GM21723 (cell line): Measurements from ENCODE around the gene UNC5C.

Experiments used
- ATAC-seq: cut with Tn5 transposase; IDR thresholded peaks from one replicate; pipeline ENCODE4 v1.9.1; 2021; ENCODE audit warnings: mild to moderate bottlenecking, moderate library complexity; ENCODE audit not compliant: unreplicated experiment

UNC5C gene

GRCh38 chr4:95231681-95232080 lies 317.1 kb downstream of the UNC5C start:
- no peak for ATAC-seq

GRCh38 chr4:95225849-95226248 lies 322.9 kb downstream of the UNC5C start:
- ATAC-seq: no peak

GRCh38 chr4:95224402-95224801 lies 324.4 kb downstream of the UNC5C start:
- ATAC-seq: no peak

GRCh38 chr4:95220205-95221175 lies 328.3 kb downstream of the UNC5C start:
- no peak for ATAC-seq

GRCh38 chr4:95219109-95219508 lies 329.7 kb downstream of the UNC5C start:
- no peak for ATAC-seq

- no peak for ATAC-seq
Observed at GRCh38 chr4:95217197-95217596, 331.6 kb downstream of the UNC5C start.

- no peak for ATAC-seq
Observed at GRCh38 chr4:95216636-95217035, 332.1 kb downstream of the UNC5C start.

GRCh38 chr4:95215991-95216605 lies 332.7 kb downstream of the UNC5C start:
- ATAC-seq: no peak

- no peak for ATAC-seq
Observed at GRCh38 chr4:95215043-95215442, 333.7 kb downstream of the UNC5C start.

GRCh38 chr4:95214408-95214807 lies 334.4 kb downstream of the UNC5C start:
- ATAC-seq: no peak

- ATAC-seq: no peak
Observed at GRCh38 chr4:95213366-95213765, 335.4 kb downstream of the UNC5C start.

GRCh38 chr4:95212692-95213091 lies 336.1 kb downstream of the UNC5C start:
- no peak for ATAC-seq

- no peak for ATAC-seq
Observed at GRCh38 chr4:95209927-95210326, 338.8 kb downstream of the UNC5C start.

GRCh38 chr4:95204873-95205272 lies 343.9 kb downstream of the UNC5C start:
- ATAC-seq: no peak

GRCh38 chr4:95204267-95204844 lies 344.4 kb downstream of the UNC5C start:
- ATAC-seq: no peak

GRCh38 chr4:95198961-95199360 lies 349.8 kb downstream of the UNC5C start:
- ATAC-seq: no peak

GRCh38 chr4:95197353-95197752 lies 351.4 kb downstream of the UNC5C start:
- no peak for ATAC-seq

- no peak for ATAC-seq
Observed at GRCh38 chr4:95193391-95194224, 355.2 kb downstream of the UNC5C start.

GRCh38 chr4:95191537-95191936 lies 357.2 kb downstream of the UNC5C start:
- ATAC-seq: no peak

- no peak for ATAC-seq
Observed at GRCh38 chr4:95190751-95191436, 357.9 kb downstream of the UNC5C start.
